Measurements from ENCODE around the gene LDB2. TPM values are rescaled to one million over a fixed set of nuclear protein-coding genes. Genes with fewer than 3 reads are reported as not detected.

LDB2 gene
- total and polyA plus RNA-seq, 2 donors (not counting 3 experiments of a cell fraction or from before 2014, with no cell fraction given), result 127 to 223 TPM

- DNase-seq (ENCODE audit: low read depth, low spot score) (no peak), FAIRE-seq (no peak)
- intact Hi-C loops (cut with micrococcal nuclease) (no loop called here), dilution Hi-C loops (cut with MboI; ENCODE audit: extremely low pct_ligation_motif_present, low sequenced_read_pairs) (no loop called here)
- Histone ChIP-seq H3K27me3 (ENCODE audit: control insufficient read depth in 2 of 2, insufficient read depth in 2 of 2, low read length in 2 of 2) (no peaks in the 10 kb centered on the region), H3K79me2 (ENCODE audit: control insufficient read depth, insufficient read depth, low read length) (no peaks in the 10 kb centered on the region), H3K4me2 (ENCODE audit: insufficient read depth, low read length) (no peak overlapping the region), H3K27ac (ENCODE audit: insufficient read depth, low read depth, low read length) (no peak overlapping the region), H3K9ac (replicated peaks; ENCODE audit: extremely low read depth, insufficient read depth, low read length) (no peak overlapping the region), H3K4me1 (ENCODE audit: control insufficient read depth, extremely low read depth, insufficient read depth, low read length) (peaks cover 8% of the 10 kb centered on the region), H3K9me1 (replicated peaks; ENCODE audit: control insufficient read depth, extremely low read depth, insufficient read depth, low read length) (no peaks in the 10 kb centered on the region), H3K4me3 (replicated peaks in 1 of 3; ENCODE audit: insufficient read depth in 1 of 3, low read depth in 1 of 3, low read length in 3 of 3) (no peak overlapping the region), H3K9me3 (replicated peaks; ENCODE audit: control insufficient read depth, insufficient read depth, low read length) (no peaks in the 10 kb centered on the region), H2AFZ (ENCODE audit: low read depth, low read length) (no peak overlapping the region), H4K20me1 (replicated peaks; ENCODE audit: control insufficient read depth, extremely low read depth, insufficient read depth, low read length) (no peaks in the 10 kb centered on the region), H3K36me3 (ENCODE audit: control insufficient read depth in 2 of 2, extremely low read depth in 1 of 2, insufficient read depth in 2 of 2, low read length in 2 of 2) (peaks cover 0 to 2% of the 10 kb centered on the region in 2 experiments)
- POLR2A ChIA-PET, result no interaction called here
- no TSS peak for BruUV-seq (replicated peaks)
- CTCF ChIA-PET, result interaction anchor here (0.9 to 1.1 kb wide), 4 partner anchors 12 to 53 kb away, joined by 3 to 4 read pairs (median 4); no protein-coding TSS in a partner anchor
- TF ChIP-seq EZH2 (IDR thresholded peaks at IDR 0.05; ENCODE audit: borderline replicate concordance, low read depth, low read length, severe bottlenecking) (no peak), MAX (IDR thresholded peaks at IDR 0.05; ENCODE audit: insufficient read depth, insufficient read length) (no peak), FOS (IDR thresholded peaks at IDR 0.05; ENCODE audit: borderline replicate concordance, insufficient read depth, low read length) (no peak), POLR2A (IDR thresholded peaks at IDR 0.05; ENCODE audit: low read depth, low read length) (no peak), GATA2 (IDR thresholded peaks at IDR 0.05; ENCODE audit: insufficient read depth, insufficient read length, low read depth, low read length) (no peak), MYC (IDR thresholded peaks at IDR 0.05; ENCODE audit: low read depth, low read length) (no peak), JUN (IDR thresholded peaks at IDR 0.05; ENCODE audit: borderline replicate concordance, insufficient read depth, insufficient read length, low read depth) (no peak), POLR2AphosphoS5 (IDR thresholded peaks at IDR 0.05; ENCODE audit: insufficient read depth, low read depth, low read length) (no peak)
- TF ChIP-seq, protein P1, sequence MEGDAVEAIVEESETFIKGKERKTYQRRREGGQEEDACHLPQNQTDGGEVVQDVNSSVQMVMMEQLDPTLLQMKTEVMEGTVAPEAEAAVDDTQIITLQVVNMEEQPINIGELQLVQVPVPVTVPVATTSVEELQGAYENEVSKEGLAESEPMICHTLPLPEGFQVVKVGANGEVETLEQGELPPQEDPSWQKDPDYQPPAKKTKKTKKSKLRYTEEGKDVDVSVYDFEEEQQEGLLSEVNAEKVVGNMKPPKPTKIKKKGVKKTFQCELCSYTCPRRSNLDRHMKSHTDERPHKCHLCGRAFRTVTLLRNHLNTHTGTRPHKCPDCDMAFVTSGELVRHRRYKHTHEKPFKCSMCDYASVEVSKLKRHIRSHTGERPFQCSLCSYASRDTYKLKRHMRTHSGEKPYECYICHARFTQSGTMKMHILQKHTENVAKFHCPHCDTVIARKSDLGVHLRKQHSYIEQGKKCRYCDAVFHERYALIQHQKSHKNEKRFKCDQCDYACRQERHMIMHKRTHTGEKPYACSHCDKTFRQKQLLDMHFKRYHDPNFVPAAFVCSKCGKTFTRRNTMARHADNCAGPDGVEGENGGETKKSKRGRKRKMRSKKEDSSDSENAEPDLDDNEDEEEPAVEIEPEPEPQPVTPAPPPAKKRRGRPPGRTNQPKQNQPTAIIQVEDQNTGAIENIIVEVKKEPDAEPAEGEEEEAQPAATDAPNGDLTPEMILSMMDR (IDR thresholded peaks at IDR 0.05; ENCODE audit: extremely low read depth in 1 of 2, insufficient read depth in 1 of 2, low read depth in 1 of 2, low read length in 2 of 2), result no peak
These were observed 51.8 kb downstream of the LDB2 start for GRCh38 chr4:16846540-16847117.
